HL-60 (cell line): ENCODE measurements around the gene REXO5.

ENCODE experiments used
- DNase-seq, 2 experiments: peaks; one replicate each; pipeline ENCODE4 v3.0.0-alpha.2; 2010 to 2020; ENCODE audit warnings: low read depth in 1 of 2, low spot score in 1 of 2
- H3K27ac ChIP-seq: fragments of 250-450 bp; sonication (Bioruptor Pico); replicated peaks from 2 replicates; pipeline ENCODE4 v1.5.1; 2020; ENCODE audit warnings: mild to moderate bottlenecking, moderate library complexity
- H3K27me3 ChIP-seq: fragments of 250-450 bp; sonication (Bioruptor Pico); 2 replicates; pipeline ENCODE4 v1.5.1; 2021; ENCODE audit warnings: mild to moderate bottlenecking, moderate library complexity; ENCODE audit not compliant: insufficient read depth, poor library complexity, severe bottlenecking
- H3K4me3 ChIP-seq: replicated peaks from 2 replicates; pipeline ENCODE4 v1.5.1; 2011; ENCODE audit warnings: mild to moderate bottlenecking, control low read depth, low read length; ENCODE audit not compliant: insufficient read depth
- CTCF ChIP-seq: IDR thresholded peaks from one replicate; pipeline ENCODE4 v1.5.1; 2011; ENCODE audit warnings: low read length, control low read depth, inconsistent platforms; ENCODE audit not compliant: insufficient read depth
- GABPA ChIP-seq: IDR thresholded peaks from 2 replicates; pipeline ENCODE4 v1.6.1; 2012; ENCODE audit warnings: low read depth
- POLR2AphosphoS5 ChIP-seq: IDR thresholded peaks from 2 replicates; pipeline ENCODE4 v1.6.1; 2012; ENCODE audit warnings: low read depth
- REST ChIP-seq: IDR thresholded peaks from 2 replicates; pipeline ENCODE4 v1.6.1; 2012; ENCODE audit warnings: low read depth; ENCODE audit not compliant: insufficient replicate concordance
- SPI1 ChIP-seq: IDR thresholded peaks from 2 replicates; pipeline ENCODE4 v1.6.1; 2012; ENCODE audit warnings: low read depth, mild to moderate bottlenecking, borderline replicate concordance

REXO5 gene

GRCh38 chr16:20875355-20875650 lies 69.0 kb downstream of the REXO5 start:
- TF ChIP-seq POLR2AphosphoS5 (no peak), CTCF (no peak), SPI1 (no peak), REST (no peak), GABPA (no peak)
- Histone ChIP-seq H3K27me3 (no peaks in the 10 kb centered on the region), H3K27ac (no peak overlapping the region), H3K4me3 (no peak overlapping the region)
- no peak for DNase-seq

- no peak for DNase-seq
- no peaks in the 10 kb centered on the region for H3K27me3 ChIP-seq
- no peak for TF ChIP-seq POLR2AphosphoS5
- TF ChIP-seq REST, result no peak
- TF ChIP-seq GABPA, result no peak
- no peak for TF ChIP-seq CTCF
- TF ChIP-seq SPI1, result no peak
- no peak overlapping the region for H3K27ac ChIP-seq
- no peak overlapping the region for H3K4me3 ChIP-seq
Observed at GRCh38 chr16:20878682-20879147, 72.4 kb downstream of the REXO5 start.

- no peak for DNase-seq
- Histone ChIP-seq H3K4me3 (no peak overlapping the region), H3K27ac (no peak overlapping the region), H3K27me3 (no peaks in the 10 kb centered on the region)
- no peak for TF ChIP-seq POLR2AphosphoS5
- TF ChIP-seq CTCF, result no peak
Observed at GRCh38 chr16:20879175-20880040, 73.1 kb downstream of the REXO5 start.
